Keratinocyte (primary cell): ENCODE measurements around the gene LONP1.
A peak's percentile ranks its signal among the peaks of the same experiment; 100 is the strongest.

Experiments used
- CTCF ChIP-seq, 3 experiments: IDR thresholded peaks in 1 of 3; conservative IDR thresholded peaks in 1 of 3; optimal IDR thresholded peaks in 1 of 3; 2 replicates in 2 of 3; 3 replicates in 1 of 3; pipeline versions ENCODE3 to v1.5.1; 2011; ENCODE audit warnings: low read length in 3 of 3, mild to moderate bottlenecking in 3 of 3, moderate library complexity in 2 of 3, control low read depth in 1 of 3, inconsistent platforms in 1 of 3; ENCODE audit not compliant: insufficient read depth in 2 of 3; ENCODE audit errors: extremely low read depth in 1 of 3
- EZH2 ChIP-seq: IDR thresholded peaks from one replicate; pipeline ENCODE4 v1.6.1; 2012; ENCODE audit warnings: inconsistent platforms, mild to moderate bottlenecking, low read length, moderate library complexity

- peak; percentile 63 to 96 (median 93) for TF ChIP-seq CTCF (optimal IDR thresholded peaks at IDR 0.05 in 1 of 3, IDR thresholded peaks at IDR 0.05 in 1 of 3, conservative IDR thresholded peaks at IDR 0.05 in 1 of 3; ENCODE audit: extremely low read depth in 1 of 3, insufficient read depth in 2 of 3, low read length in 3 of 3)
- TF ChIP-seq EZH2: no peak
These were observed 33.1 kb downstream of the LONP1 start for GRCh38 chr19:5686647-5687359.
